GM23338 (cell line): ENCODE results near the gene PSMG4. TPM values are rescaled to one million over a fixed set of nuclear protein-coding genes. Genes with fewer than 3 reads are reported as not detected.

Experiments
- ATAC-seq: fragments of 200-7000 bp; cut with Tn5 transposase; 3 replicates; pipeline ENCODE4 v1.9.1; 2020
- DNase-seq: peaks from one replicate; pipeline ENCODE4 v3.0.0-alpha.2; 2015; ENCODE audit warnings: low spot score
- H2AFZ ChIP-seq: fragments of 200-600 bp; sonication (generic); 2 replicates; pipeline ENCODE4 v1.8.0; 2016; ENCODE audit warnings: antibody characterized with exemption, mild to moderate bottlenecking, moderate library complexity
- H3F3A ChIP-seq: fragments of 200-600 bp; sonication (generic); replicated peaks from 2 replicates; pipeline ENCODE4 v1.8.0; 2017; ENCODE audit warnings: antibody characterized with exemption, mixed run types, low read depth
- H3K27ac ChIP-seq: fragments of 200-600 bp; sonication (generic); 2 replicates; pipeline ENCODE4 v1.6.1; 2016; ENCODE audit warnings: low read depth
- H3K27me3 ChIP-seq: fragments of 200-600 bp; sonication (generic); 2 replicates; pipeline ENCODE4 v1.8.0; 2016; ENCODE audit warnings: mild to moderate bottlenecking, mixed run types, moderate library complexity; ENCODE audit not compliant: insufficient read depth
- H3K36me3 ChIP-seq: fragments of 200-600 bp; sonication (generic); 2 replicates; pipeline ENCODE4 v1.8.0; 2016; ENCODE audit warnings: mild to moderate bottlenecking; ENCODE audit not compliant: insufficient read depth
- H3K4me1 ChIP-seq: fragments of 200-600 bp; sonication (generic); 2 replicates; pipeline ENCODE4 v1.8.0; 2016; ENCODE audit warnings: mild to moderate bottlenecking, moderate library complexity; ENCODE audit not compliant: insufficient read depth
- H3K4me2 ChIP-seq: fragments of 200-600 bp; sonication (generic); 2 replicates; pipeline ENCODE4 v1.7.1; 2017; ENCODE audit warnings: mixed run types
- H3K4me3 ChIP-seq: fragments of 200-600 bp; sonication (generic); 2 replicates; pipeline ENCODE4 v1.6.1; 2016; ENCODE audit warnings: mixed run types
- H3K79me2 ChIP-seq: fragments of 200-600 bp; sonication (generic); replicated peaks from 2 replicates; pipeline ENCODE4 v1.8.0; 2017; ENCODE audit warnings: mild to moderate bottlenecking; ENCODE audit not compliant: insufficient read depth
- H3K9me2 ChIP-seq: fragments of 200-600 bp; sonication (generic); 2 replicates; pipeline ENCODE4 v1.8.0; 2017; ENCODE audit not compliant: insufficient read depth
- H4K20me1 ChIP-seq: fragments of 200-600 bp; sonication (generic); replicated peaks from 2 replicates; pipeline ENCODE4 v1.8.0; 2017; ENCODE audit warnings: mild to moderate bottlenecking; ENCODE audit not compliant: insufficient read depth
- H3K27ac Mint-ChIP-seq: 2 replicates; pipeline ENCODE4 v1.8.0; 2020; ENCODE audit warnings: inconsistent platforms, mild to moderate bottlenecking, moderate library complexity, mixed read lengths
- H3K27me3 Mint-ChIP-seq: 3 replicates; pipeline ENCODE4 v1.8.0; 2022; ENCODE audit warnings: low read depth, mild to moderate bottlenecking, moderate library complexity, mixed read lengths, inconsistent platforms; ENCODE audit not compliant: insufficient read depth, poor library complexity
- H3K36me3 Mint-ChIP-seq: 3 replicates; pipeline ENCODE4 v1.8.0; 2021; ENCODE audit warnings: low read depth, mild to moderate bottlenecking, inconsistent platforms, moderate library complexity, mixed read lengths
- H3K4me1 Mint-ChIP-seq: 3 replicates; pipeline ENCODE4 v1.8.0; 2020; ENCODE audit warnings: mild to moderate bottlenecking, inconsistent platforms, mixed read lengths
- H3K4me3 Mint-ChIP-seq: 3 replicates; pipeline ENCODE4 v1.8.0; 2021; ENCODE audit warnings: moderate library complexity, mild to moderate bottlenecking, inconsistent platforms, mixed read lengths
- H3K9me3 Mint-ChIP-seq: 3 replicates; pipeline ENCODE4 v1.8.0; 2020; ENCODE audit warnings: moderate library complexity, mild to moderate bottlenecking, inconsistent platforms, mixed read lengths
- CREB1 ChIP-seq: fragments of 250-450 bp; sonication (Bioruptor Pico); IDR thresholded peaks from 2 replicates; pipeline ENCODE4 v1.5.0; 2020; ENCODE audit warnings: low read depth, mild to moderate bottlenecking, moderate library complexity
- CTCF ChIP-seq, 2 experiments: fragments of 200-600 bp in 1 of 2; sonication (generic) in 1 of 2; conservative IDR thresholded peaks; 2 replicates each; pipeline versions ENCODE4 v1.5.1 to v1.6.1; 2016 to 2017; ENCODE audit warnings: antibody characterized with exemption in 2 of 2, low read depth in 2 of 2, mild to moderate bottlenecking in 2 of 2, moderate library complexity in 1 of 2
- ETS1 ChIP-seq: IDR thresholded peaks from 2 replicates; pipeline ENCODE4 v1.6.1; 2016; ENCODE audit warnings: antibody characterized with exemption
- EZH2 ChIP-seq: fragments of 200-600 bp; sonication (generic); IDR thresholded peaks from one replicate; pipeline ENCODE4 v1.8.0; 2017; ENCODE audit warnings: antibody characterized with exemption, mild to moderate bottlenecking, low read depth; ENCODE audit not compliant: unreplicated experiment
- EZH2phosphoT487 ChIP-seq: fragments of 200-600 bp; sonication (generic); IDR thresholded peaks from one replicate; pipeline ENCODE4 v1.8.1; 2018; ENCODE audit warnings: antibody characterized with exemption; ENCODE audit not compliant: unreplicated experiment
- JUNB ChIP-seq: IDR thresholded peaks from one replicate; pipeline ENCODE4 v1.6.1; 2016; ENCODE audit warnings: antibody characterized with exemption; ENCODE audit not compliant: unreplicated experiment
- NANOG ChIP-seq: IDR thresholded peaks from 2 replicates; pipeline ENCODE4 v1.6.1; 2016; ENCODE audit warnings: antibody characterized with exemption, borderline replicate concordance
- POLR2AphosphoS5 ChIP-seq: IDR thresholded peaks from 2 replicates; pipeline ENCODE4 v1.6.1; 2016; ENCODE audit warnings: antibody characterized with exemption, low read depth
- REST ChIP-seq: IDR thresholded peaks from one replicate; pipeline ENCODE4 v1.6.1; 2018; ENCODE audit warnings: antibody characterized with exemption; ENCODE audit not compliant: unreplicated experiment
- STAT1 ChIP-seq: IDR thresholded peaks from one replicate; pipeline ENCODE4 v1.6.1; 2016; ENCODE audit warnings: antibody characterized with exemption; ENCODE audit not compliant: unreplicated experiment
- ZNF114 ChIP-seq: fragments of 250-450 bp; sonication (Bioruptor Pico); IDR thresholded peaks from 2 replicates; pipeline ENCODE4 v1.5.0; 2020; ENCODE audit warnings: mild to moderate bottlenecking, moderate library complexity
- ZNF331 ChIP-seq: fragments of 250-450 bp; sonication (Bioruptor Pico); IDR thresholded peaks from 2 replicates; pipeline ENCODE4 v1.5.0; 2020; ENCODE audit warnings: low read depth, mild to moderate bottlenecking, moderate library complexity
- ZNF462 ChIP-seq: fragments of 250-450 bp; sonication (Bioruptor Pico); IDR thresholded peaks from 2 replicates; pipeline ENCODE4 v1.5.0; 2020; ENCODE audit warnings: mild to moderate bottlenecking, moderate library complexity
- polyA plus RNA-seq: library from polyadenylated mRNA; unstranded; fragments of >200 nt; fragmentation: Nextera tagmentation; extraction: Ambion mirVana; gene quantifications from 2 replicates; pipeline ENCODE4 v1.2.1, GENCODE V29; 2016
- total RNA-seq: library from RNA; depleted of rRNA; stranded (reverse); fragments of >200 nt; shearing (Covaris generic); gene quantifications from 2 replicates; pipeline ENCODE4 v1.2.3, GENCODE V29; 2014

PSMG4 gene
- total and polyA plus RNA-seq, 2 experiments from 2014 or later: 37.2 to 168 TPM

- peaks cover 46% of the 10 kb centered on the region for H3K36me3 Mint-ChIP-seq
- H3K27ac ChIP-seq: peak overlapping the region; percentile 72
- ATAC-seq: no peak
- H3K9me2 ChIP-seq: no peaks in the 10 kb centered on the region
- H3K4me3 ChIP-seq: no peak overlapping the region
- H3K4me1 ChIP-seq: peaks cover 21% of the 10 kb centered on the region
- H4K20me1 ChIP-seq: no peaks in the 10 kb centered on the region
- no peak overlapping the region for H3K4me3 Mint-ChIP-seq
- peak overlapping the region; percentile 88 for H3K27ac Mint-ChIP-seq
- H3K4me1 Mint-ChIP-seq: peaks cover 34% of the 10 kb centered on the region
- H3K27me3 ChIP-seq: no peaks in the 10 kb centered on the region
- no peak for DNase-seq
- no peaks in the 10 kb centered on the region for H3K79me2 ChIP-seq
- H3K27me3 Mint-ChIP-seq: peaks cover 17% of the 10 kb centered on the region
- H3K4me2 ChIP-seq: no peak overlapping the region
- TF ChIP-seq POLR2AphosphoS5: no peak
- no peak for TF ChIP-seq EZH2
- no peak for TF ChIP-seq ZNF114 (CRISPR knock-in tag)
- no peak for TF ChIP-seq CTCF (conservative IDR thresholded peaks at IDR 0.05; ENCODE audit: low read depth in 2 of 2)
- TF ChIP-seq CREB1 (CRISPR knock-in tag): no peak
- no peak for TF ChIP-seq ZNF462 (CRISPR knock-in tag)
- no peak for TF ChIP-seq EZH2phosphoT487
- TF ChIP-seq REST: no peak
- TF ChIP-seq JUNB: no peak
- TF ChIP-seq STAT1: no peak
- TF ChIP-seq NANOG: no peak
- no peak for TF ChIP-seq ETS1
- TF ChIP-seq ZNF331 (CRISPR knock-in tag): no peak
- H3K9me3 Mint-ChIP-seq: no peaks in the 10 kb centered on the region
- H3K36me3 ChIP-seq: no peaks in the 10 kb centered on the region
- peaks cover 25% of the 10 kb centered on the region for H3F3A ChIP-seq
- H2AFZ ChIP-seq: no peak overlapping the region
These were observed 22.2 kb downstream of the PSMG4 start for GRCh38 chr6:3280866-3281465.
